HG03066 (cell line): ENCODE measurements around the gene IPO9.

Experiments
- ATAC-seq: cut with Tn5 transposase; IDR thresholded peaks from one replicate; pipeline ENCODE4 v1.9.1; 2021; ENCODE audit warnings: low read depth; ENCODE audit not compliant: unreplicated experiment

The IPO9 gene

DNA sequence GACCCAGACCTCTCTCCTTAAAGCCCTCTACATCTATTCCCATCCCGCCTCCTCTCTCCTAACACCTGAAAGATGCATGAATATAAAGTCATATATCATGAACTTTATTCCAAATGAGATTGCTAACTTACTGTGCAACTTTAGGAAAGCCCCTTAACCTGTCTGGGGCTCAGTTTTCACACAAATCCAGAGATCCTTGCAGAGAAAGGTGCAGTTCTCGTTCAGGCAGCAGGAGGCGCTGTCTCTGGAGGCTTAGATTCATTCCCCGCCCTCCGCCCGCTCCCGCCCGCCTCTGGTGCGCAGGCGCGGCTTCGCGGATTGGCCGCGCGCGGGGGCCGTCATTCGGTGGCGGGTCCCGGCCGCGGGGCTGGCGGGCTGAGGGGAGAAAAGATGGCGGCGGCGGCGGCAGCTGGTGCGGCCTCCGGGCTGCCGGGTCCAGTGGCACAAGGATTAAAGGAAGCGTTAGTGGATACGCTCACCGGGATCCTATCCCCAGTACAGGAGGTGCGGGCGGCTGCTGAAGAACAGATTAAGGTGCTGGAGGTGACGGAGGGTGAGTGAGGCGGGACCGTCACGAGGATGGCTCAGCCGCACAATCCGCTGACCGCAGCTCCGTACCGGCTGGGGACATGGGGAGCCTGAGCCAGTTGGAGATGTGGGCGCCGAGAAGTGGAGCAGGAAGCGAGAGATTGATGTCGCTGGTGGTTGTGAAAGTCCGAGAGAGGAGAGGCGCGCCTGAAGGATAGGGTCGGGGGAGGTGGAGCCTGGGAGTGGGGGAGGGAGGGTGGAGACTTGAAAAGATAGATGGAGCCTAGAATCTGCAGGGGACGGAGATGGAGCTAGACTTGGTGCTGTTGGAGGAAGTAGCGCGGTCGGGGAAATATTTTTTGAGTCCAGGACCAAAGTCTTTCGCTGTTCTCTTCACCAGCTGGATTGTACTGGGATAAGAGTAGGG is at the start of gene IPO9:
TSS of gene IPO9 (plus strand) at position 338 of the 955 bp plus-strand sequence. CDS start at position 391, 53 bp downstream.
- ATAC-seq = peak; percentile 82

DNA sequence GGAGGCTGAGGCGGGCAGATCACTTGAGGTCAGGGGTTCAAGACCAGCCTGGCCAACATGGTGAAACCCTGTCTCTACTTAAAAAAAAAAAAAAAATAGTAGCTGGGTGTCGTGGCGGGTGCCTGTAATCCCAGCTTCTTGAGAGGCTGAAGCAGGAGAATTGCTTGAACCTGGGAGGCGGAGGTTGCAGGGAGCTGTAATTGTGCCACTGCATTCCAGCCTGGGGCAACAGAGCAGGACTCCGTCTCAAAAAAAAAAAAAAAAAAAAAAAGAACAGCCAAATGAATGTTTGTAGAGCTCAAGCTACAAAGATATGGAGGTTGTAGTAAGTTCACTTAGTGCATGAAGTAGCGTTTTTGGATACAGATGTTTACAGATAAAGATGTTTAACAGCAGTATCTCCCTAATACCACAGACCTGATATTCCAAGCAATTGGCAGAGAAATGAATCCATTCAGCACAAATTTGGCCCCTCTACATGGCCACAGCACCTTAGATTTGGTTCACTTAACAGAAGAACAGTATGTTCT is 49.5 kb upstream of the IPO9 start:
- ATAC-seq = no peak

DNA sequence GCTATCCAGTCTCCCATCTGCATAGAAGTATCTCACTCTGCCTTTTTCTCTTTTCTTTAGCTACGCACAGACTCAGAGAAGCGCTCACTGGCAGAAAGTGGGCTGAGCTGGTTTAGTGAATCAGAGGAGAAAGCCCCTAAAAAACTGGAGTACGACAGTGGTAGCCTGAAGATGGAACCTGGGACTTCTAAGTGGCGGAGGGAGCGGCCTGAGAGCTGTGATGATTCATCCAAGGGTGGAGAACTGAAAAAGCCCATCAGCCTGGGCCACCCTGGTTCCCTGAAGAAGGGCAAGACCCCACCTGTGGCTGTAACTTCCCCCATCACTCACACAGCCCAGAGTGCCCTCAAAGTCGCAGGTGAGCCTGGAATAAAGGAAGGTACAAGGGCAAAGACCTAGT is 48.0 kb upstream of the IPO9 start:
- no peak for ATAC-seq

DNA sequence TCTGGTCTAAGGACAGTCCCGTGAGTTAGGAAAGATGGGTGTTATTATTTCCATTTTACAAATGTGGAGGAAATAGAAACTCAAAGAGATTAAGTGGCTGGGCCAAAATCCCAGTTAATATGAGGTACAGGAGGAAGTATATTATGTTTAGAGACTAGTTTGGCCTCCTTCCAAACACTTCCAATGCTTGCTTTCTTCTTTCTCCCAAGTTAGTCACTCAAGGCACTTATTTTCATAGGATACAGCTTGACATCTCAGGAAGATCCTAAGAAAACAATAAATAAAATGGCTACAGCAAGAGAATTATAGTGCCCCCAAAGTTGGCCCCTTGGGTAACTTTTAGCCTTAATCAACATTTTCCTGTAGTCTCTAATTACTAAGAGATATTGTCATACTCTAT is 47.5 kb upstream of the IPO9 start:
- ATAC-seq = no peak

DNA sequence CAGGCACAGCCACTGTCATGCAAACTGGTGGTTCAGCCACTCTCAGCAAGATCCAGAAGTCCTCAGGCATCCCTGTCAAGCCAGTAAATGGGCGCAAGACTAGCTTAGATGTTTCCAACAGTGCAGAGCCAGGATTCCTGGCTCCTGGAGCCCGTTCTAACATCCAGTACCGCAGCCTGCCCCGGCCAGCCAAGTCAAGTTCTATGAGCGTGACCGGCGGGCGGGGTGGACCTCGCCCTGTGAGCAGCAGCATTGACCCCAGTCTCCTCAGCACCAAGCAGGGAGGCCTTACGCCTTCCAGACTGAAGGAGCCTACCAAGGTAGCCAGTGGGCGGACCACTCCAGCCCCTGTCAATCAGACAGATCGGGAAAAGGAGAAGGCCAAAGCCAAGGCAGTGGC is 46.6 kb upstream of the IPO9 start:
- ATAC-seq = no peak

DNA sequence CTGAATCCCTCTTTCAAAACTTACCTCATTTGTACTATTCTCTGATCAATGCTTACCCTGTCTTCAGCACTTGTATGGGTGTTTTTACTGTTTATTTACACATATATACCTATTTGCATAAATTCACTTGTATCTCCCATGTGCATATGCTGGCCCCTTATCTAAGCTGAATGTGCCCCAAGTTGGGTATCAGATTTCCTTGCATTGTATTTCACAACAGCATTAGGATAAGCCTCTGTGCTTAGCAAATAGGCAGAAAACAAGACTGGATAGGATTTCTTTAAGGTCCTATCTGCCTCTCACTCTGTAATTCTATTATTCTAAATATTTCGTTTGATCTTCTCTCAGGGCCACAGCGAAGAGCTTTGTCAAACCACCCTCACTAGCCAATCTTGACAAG is 45.9 kb upstream of the IPO9 start:
- ATAC-seq = no peak

DNA sequence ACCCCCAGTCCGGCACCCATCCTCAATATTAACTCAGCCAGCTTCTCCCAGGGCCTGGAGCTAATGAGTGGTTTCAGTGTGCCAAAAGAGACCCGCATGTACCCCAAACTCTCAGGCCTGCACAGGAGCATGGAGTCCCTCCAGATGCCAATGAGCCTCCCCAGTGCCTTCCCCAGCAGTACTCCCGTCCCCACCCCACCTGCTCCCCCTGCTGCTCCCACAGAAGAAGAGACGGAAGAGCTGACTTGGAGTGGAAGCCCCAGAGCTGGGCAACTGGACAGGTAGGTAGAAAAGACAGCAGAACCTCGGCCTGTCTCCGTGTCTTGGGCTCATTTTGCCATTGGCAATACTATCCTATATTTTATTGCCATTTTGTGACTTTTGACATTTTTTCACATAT is 45.4 kb upstream of the IPO9 start:
- ATAC-seq = no peak

DNA sequence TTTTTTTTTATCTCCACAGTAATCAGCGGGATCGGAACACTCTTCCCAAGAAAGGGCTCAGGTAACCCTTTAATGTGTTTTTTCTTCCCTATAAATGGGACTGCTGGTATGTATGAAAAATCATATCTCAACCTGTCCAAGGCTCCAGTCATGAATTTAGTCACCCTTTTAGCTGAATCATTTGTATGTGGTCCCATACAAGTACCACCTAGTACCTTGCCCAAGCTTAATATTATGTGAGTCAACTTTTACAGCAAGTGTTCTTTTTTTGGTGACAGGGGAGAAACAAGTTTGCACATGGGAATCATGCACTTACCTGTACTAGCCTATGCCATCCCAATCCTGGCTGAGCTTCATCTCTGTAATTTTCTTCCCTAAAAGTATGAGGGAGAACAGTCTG is 43.7 kb upstream of the IPO9 start:
- ATAC-seq = no peak

DNA sequence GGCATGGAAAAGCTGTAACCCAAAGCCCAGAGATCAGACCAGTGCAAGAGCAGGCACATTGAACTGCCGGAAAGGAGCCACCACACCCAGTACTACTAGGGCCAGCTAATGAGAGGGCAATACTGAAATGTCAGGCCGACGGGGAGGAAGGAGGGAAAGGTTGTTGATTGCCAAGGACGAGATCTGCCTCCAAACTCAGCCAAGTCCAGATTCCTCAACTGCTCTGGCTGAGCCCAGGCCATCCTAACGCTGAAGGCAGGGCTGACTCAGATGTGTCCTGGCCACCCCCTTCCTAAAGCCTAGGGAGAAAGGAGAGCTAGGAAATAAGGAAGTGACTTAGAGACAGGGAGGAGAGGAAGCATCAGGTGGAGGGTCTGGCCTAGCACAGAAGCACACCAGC is 42.1 kb upstream of the IPO9 start:
- no peak for ATAC-seq

DNA sequence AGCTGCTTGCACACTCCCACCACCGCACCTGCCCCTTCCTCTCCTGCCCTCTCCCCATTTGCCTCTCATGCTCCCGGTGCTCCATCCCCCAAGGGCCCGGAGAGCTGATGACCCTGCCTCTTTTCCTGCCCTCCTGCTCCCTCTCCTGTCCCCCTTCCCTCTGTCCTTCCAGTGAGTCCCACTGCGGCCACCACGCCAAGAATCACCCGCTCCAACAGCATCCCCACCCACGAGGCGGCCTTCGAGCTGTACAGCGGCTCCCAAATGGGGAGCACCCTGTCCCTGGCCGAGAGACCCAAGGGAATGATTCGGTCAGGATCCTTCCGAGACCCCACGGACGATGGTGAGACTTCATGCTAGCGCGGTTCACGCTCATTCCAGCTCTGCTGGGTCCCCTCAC is 40.7 kb upstream of the IPO9 start:
- no peak for ATAC-seq

DNA sequence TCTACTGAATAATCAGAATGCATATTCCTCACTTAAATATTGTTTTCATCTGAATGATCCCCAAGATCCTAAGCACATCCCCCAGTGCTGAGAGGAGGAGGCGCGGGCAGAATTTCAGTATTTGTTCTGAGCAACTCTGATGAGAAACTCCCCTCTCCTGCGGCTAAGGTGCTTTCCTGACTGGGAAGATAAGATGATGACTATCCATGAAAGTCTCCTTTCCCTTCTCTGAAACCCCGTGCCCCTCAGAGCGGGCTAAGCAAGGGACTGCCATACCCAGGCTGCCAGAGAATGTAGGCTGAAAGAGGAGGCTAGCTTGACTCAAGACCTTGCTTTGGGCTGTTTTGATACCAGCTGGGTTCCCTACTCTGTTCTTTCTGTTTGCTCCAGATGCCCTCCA is 39.7 kb upstream of the IPO9 start:
- ATAC-seq = no peak

DNA sequence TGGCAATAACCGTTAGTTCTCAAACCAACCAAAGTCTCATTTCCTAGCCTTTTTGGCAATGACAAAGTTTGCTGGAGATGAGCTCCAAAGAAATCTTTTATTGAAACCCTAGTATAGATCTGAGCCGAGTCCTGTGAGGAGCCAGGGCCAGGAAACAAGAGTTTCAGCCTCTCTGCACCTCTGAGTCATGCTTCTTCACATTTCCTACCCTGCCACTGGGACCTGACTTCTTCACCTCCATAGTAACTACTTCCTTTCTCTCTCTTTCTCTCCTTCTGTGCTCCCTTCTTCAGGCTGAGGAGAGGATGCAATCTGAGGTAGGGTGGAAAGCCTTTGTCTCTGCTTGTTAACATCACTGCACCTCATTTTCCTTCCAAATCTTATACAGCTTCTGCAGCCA is 38.7 kb upstream of the IPO9 start:
- ATAC-seq = no peak

DNA sequence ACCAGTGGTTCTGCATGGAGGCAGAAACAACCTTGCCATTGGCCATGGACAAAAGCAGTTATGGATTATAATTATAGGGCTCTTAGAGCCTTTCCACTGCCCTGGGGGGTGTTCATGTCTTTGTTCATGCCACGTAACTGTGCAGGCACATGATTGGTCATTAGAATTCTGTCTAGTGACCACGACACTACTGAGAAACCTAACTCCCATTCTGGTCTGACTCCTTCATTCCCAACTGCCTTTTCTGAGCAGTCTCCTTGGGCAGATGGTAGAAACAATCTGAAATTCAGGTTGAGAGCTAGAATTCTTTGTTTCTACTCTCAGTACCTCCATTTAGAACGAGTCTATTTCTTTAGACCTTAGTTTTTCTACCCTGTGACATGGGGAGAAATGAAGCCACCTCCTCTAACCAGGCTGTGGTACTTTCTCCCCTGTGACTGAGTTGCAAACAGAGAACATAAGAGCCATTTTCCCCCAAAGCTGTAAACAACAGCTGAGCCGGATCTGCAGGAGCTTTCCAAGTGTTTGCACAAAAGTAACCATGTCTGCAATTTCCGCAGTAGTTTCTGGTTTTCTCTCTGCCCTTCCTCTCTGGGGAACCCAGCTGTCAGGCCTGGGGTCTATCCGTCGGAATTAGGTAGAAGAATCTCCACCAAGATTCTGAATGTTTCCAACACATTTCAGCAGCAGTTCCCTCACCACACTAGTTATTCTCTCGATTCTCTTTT is 37.7 kb upstream of the IPO9 start:
- no peak for ATAC-seq

DNA sequence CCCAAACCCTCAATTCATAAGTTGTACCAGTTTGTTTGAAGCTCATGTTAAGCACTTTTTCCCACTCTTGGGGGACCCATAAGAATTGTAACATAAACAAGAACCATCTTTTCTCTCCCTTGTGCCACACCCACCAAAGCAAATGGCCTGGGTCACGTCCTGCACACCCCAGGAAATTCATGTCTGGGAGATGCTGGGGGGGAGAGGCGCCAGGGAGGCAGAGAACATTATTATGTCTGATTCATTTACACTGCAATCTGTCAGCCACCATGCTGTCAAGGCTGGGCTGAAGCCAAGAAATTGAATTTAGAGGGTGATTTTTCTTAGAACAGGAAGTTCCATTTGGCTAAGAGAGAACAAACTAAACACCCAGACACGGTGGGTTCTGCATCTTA is 37.2 kb upstream of the IPO9 start:
- ATAC-seq = no peak

DNA sequence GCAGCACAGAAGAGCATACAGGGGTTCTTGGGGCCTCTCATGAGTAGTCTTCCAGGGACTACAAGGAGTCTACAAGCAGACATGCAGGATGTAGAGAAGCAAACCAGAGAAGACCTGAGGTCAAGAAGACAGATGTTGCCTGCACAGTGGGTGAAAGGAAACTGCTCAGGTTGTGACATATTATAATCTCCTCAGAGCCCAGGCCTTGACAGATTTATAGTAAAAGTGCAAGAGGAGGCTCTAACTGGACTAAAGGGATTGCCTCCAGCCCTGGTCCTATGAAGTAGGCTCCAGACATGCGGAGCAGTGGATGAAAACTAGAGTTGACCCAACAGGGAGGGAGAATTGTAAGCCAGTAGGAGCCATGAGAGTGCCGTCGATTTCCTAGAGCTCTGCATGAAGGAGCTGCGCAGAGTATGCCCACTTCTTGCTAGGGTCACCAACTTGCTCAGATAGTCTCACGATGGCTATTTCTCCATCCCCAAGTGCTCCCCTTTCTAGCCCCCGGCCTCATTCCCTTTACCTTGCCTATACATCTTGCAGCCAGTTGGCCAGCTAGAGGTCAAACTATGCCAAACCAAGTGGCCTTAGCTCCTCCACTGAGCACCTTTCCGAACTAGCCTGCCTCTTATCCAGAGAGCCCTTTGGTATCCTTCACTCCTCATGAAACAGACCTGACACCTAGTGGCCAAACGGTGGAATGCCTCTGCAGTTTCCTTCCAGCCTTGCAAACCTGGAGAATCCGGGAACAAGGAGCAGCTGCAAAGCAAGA is 36.2 kb upstream of the IPO9 start:
- ATAC-seq = no peak

DNA sequence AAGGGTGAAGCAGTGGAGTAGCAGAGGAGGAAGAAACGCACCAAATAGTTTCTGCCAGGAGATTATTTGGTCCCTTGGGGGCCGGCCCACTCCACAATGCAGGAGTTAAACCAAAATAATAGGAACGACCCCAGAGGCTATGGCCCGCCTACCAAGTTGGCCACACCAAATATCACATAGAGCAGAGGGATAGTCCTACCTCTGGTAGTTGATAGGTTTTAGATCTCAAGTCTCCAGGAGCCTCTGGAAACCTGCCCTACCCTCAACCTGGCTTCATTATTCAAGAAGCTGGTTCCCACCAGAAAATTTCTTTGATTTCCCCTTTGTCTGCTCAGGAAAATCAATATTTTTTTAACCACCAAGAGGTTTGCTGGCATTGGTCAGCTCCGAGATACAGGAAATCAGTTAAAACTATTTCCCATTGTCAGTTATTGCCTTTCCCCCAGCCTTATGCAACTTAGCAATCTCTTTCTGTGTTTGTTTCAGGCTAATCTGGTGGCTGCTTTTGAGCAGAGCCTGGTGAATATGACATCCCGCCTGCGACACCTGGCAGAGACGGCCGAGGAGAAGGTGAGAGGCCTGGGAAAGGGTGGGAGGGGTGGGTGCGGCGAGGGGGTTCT is 35.5 kb upstream of the IPO9 start:
- no peak for ATAC-seq

DNA sequence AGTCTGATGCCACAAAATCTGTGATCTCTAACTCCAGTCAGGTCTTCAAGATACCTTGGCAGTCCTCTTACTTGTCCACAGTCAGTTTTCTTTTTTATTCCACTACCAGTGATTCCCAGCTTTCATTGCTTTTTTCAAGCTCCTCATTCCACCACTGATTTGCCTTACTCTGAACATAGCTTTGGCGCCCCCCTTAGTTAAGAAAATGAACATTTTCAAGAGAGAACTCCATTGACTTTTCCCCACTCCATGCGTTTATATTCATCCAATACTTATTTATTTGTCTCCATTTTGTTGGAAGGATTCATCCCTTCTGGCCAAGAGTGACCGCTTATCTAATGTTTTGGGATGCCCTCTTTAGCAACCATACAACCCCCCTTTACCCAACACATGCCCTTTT is 33.9 kb upstream of the IPO9 start:
- ATAC-seq = no peak

DNA sequence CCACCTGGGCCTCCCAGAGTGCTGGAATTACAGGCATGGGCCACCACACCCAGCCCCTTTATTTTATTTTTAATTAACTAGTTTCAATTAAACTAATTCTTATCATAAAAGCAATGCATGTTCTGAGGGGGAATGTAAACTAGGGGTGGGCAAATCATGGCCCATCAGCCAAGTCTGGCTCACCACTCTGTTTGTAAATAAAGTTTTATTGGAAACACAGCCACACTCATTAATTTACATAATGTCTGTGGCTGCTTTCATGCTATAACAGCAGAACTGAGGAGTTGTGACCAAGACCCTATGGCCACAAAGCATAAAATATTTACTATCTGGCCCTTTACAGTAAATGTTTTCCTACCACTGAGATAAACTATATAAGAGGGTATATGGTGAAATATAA is 28.7 kb upstream of the IPO9 start:
- ATAC-seq = no peak

DNA sequence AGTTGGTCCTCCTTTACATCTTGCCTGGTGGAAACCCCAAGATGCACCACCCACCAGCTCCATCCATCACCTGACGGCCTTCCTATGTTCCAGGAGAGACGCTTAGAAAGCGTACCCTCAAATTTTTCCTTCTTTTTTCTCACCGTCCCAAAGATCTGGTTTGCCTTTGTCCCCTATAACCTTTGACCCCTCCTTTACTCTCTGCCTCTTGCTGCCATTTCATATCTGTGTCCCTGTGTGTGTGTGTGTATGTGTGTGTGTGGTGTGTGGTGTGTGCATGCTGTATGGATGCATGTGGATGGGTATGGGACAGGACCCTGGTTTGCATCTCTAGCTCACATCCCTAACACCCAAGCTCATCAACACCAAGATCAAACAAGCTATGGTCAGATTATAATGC is 22.2 kb upstream of the IPO9 start:
- ATAC-seq = no peak

DNA sequence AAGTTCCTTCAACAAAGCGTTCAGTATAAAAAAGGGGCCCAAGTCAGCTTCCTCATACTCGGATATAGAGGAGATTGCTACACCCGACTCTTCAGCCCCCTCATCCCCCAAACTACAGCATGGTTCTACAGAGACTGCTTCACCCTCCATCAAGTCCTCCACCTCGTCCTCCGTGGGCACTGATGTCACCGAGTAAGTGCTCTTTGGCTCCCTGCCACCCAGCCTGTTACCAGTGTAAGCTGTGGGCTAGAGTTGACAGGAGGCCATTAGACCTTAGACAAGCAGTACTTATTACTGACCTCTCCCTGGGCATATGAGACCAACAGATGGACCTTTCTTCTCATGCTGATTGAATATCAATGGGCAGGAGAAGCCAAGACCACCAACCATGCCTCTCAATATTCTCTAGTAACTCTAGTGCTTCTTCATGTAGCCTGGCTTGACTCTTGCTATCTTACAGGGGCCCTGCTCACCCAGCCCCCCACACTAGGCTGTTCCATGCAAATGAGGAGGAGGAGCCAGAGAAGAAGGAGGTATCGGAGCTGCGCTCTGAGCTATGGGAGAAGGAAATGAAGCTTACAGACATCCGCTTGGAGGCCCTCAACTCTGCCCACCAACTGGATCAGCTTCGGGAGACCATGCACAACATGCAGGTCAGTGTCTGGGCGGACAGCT is 20.9 kb upstream of the IPO9 start:
- ATAC-seq = no peak
